GM18511 (cell line): ENCODE data around the gene P3H2.

Source experiments
- ATAC-seq: cut with Tn5 transposase; IDR thresholded peaks from one replicate; pipeline ENCODE4 v1.9.1; 2021; ENCODE audit warnings: mild to moderate bottlenecking, moderate library complexity; ENCODE audit not compliant: unreplicated experiment

The P3H2 gene

DNA sequence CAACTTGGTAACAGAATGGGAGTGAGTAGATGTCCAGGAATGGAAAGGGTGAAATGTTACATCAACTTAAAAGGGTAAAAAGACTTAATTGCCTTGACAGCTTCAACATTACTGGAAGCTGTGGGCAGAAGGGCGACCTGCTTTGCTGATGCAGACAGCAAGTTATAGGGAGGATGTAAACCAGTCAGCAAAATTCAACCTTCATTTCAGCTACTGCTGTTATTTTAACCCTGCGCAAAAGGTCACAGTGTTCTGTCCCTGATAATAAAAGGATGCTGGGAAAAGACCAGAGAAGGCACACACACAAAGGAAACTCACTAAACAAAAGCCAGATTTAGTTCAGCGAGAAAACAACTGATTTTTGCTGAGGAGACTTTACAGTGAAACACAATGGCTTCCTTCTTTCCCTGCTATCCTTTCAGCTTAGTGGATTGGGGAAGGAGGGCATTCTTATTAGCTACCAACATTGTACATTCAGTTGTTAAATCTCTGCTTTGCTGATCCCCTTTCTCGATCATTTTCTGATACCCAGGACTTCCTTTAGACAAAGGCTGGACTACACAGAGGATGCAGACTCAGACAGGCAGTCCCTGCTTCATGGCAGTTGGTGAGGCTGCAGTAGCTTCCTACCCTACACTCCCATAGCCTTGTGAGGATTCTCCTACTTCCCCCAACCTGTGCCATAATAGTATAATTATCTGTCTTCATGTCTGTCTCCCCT is 62.0 kb downstream of the P3H2 start:
- ATAC-seq, result no peak

- no peak for ATAC-seq
These were observed 64.0 kb downstream of the P3H2 start for GRCh38 chr3:190056742-190057141.

DNA sequence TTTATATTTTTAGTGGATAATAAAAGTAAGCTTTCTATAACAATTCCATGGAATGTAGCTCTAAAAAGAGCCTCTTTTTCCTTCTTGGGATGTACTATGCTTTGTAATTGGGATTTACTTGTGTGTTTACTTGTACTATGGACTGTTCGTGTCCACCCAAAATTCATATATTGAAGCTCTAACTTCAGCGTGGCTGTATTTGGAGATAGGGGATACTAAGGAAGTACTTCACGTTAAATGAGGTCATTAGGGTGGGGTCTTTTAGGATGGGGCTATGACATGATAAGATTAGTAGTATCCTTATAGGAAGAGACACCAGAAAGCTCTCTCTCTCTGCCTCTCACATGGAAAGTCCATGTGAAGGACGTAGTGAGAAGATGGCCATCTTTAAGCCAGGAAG is 64.9 kb downstream of the P3H2 start:
- ATAC-seq, result no peak

GRCh38 chr3:190053919-190054672 is 66.6 kb downstream of the P3H2 start:
- ATAC-seq, result no peak

DNA sequence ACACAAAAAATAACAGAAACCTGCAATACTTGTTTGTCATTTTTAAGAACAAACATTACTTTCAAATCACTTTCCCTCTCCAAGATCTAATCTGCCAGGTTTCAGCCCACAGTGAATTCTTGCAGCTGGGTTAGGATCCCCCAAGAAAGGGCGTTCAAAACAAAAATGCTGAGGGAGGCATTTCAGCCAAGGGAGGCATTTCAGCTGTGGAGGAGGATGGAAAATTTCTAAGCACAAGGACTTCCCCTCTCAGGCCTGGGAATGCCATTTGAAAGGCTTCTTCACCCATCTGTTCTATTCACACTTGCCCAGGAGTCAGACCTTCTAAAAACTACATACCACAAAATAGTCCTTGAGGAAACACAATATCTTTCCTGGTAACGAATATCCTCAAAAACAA is 69.1 kb downstream of the P3H2 start:
- ATAC-seq, result no peak

DNA sequence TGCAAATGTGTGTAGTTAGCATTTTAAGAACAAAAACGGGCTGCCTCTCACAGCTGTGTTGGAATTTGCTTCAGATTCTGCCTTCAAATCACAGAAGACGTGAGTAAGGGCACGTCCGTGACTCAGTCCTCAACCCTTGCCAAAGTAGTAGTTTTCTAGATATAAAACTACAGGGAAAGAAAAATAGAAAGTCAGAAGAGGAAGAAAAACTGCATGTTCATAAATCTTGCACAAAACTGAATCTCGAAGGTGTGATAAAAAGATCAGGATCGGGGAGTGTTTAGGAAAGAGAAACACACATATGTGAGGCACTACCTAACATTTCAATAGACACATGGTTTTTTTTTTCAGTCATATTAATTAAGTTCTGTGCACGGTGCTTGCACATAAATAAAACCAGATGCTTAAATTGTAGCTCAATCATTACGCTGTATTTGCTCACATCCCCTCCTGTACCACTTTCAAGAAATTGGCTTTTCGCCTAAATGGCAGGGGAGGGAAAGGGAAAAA is 71.7 kb downstream of the P3H2 start:
- ATAC-seq, result no peak

DNA sequence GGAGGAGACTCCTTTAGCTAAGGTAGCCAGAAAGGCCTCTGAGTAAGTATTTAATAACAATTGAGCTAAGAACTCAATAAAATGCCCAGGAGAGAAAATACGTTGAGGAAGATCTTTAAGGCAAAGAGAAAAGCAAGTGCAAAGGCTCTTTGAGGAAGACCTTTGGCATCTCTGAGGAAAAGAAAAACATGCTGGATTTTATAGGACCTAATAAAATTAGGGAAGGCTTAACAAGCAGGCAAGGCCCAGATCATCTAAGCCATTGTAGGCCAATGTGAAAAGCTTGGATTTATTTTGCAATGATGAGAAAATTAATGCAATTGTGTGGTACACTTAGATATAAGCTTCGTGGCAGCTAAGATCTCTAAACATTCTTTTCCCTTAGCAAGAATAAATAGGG is 75.7 kb downstream of the P3H2 start:
- ATAC-seq, result no peak

DNA sequence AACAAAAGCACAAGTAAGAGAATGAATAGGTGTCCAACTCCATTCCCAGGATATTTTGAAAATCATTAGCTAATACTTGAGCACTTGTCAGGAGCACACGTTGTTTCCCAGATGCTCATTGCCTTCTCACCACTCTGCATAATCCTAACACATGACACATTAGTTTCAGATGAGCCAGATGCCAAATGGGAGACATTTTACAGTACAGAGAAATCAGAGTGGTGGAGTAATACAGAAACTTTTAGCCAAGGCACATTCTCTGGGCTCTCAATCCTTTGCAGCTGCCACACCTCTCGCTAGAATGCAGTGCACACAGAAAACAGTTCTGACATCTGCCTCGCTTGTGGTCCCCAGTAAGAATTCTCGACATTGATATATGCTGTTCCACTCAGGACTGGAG is 76.6 kb downstream of the P3H2 start:
- ATAC-seq, result no peak

DNA sequence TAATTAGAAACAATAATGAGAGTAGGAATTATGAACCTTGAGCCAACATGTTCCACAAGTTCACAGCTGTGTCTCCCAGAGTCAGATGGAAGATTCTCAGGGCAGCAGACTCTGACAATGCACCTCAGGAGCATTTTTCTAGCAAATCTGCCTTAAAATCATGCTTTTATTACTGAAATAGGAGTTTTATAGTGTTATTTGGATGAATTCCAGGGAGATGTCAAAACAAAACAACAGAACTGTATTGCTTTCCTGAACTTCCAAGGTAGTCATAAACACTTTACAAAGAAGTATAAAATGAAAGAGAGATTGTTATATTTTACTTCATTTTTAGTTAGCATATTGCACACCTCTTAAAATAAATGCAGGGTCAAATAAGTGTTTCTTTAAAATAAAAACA is 77.0 kb downstream of the P3H2 start:
- ATAC-seq, result no peak

DNA sequence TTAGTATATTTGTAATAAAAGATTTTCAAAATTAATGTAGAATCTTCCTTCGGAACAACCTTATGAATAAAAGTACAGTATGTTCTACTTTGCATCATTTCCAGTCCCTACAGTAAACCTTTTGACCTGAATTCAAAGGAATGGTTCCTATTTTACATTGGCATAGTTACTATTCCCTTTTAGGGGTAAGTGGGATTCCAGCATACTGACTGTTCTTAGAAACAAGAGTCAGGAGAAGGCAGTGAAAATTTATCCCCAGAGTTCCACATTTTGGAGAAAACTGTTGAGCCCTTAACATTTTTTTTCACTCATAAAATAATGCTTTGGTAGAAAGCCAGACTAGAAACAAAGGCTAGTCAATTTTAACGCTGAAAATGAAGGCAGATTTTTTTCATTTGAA is 78.1 kb downstream of the P3H2 start:
- ATAC-seq, result no peak

DNA sequence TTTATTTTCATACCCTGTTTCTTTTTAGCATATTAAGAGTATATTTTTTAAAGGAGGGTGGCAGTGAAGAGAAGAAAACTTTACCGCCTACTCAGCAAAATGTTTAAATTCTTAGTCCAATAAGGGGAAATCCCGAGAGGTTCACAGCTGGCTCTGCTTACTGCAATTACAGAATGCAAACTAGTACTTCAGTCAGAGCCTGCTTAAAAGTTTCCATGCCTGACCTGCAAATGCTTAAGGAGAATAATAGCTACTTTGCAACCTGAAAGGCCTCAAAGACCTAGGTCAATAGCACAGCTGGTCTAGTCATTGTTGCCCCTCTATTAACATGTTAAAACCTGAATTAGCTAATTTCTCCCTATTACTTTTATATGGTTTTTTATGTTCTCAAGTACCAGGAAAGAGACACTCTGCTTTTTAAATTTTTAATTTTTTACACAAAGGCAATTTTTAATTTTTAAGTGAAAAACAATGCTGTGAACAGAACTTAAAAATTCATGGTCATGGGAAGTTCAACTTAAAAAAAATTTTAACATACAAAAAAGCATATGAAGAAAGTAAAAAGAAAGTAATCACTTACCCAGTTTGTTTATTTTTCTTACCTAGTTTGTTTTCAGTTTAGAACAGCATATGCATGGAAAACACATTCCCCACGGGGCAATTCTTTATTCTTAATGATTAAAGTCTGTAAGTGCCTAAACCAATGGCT is 79.2 kb downstream of the P3H2 start:
- ATAC-seq, result peak; percentile 59

DNA sequence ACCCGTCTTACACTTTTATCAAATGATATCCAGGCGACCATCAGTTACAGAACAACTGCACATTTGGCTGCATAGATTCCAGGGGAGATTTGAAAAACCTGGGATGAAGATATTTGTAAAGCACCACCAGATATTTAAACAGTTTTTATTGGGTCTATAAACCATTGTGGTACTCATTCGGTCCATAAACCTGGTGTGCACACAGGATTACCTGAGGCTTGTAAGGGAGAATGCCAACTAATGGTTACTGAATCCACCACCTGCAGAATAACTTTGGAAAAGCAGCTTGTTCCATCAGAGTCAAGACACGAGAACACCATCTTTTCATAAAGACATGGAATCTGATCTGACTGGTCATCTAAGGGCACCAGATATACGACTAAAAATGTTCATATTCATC is 80.6 kb downstream of the P3H2 start:
- ATAC-seq, result no peak

DNA sequence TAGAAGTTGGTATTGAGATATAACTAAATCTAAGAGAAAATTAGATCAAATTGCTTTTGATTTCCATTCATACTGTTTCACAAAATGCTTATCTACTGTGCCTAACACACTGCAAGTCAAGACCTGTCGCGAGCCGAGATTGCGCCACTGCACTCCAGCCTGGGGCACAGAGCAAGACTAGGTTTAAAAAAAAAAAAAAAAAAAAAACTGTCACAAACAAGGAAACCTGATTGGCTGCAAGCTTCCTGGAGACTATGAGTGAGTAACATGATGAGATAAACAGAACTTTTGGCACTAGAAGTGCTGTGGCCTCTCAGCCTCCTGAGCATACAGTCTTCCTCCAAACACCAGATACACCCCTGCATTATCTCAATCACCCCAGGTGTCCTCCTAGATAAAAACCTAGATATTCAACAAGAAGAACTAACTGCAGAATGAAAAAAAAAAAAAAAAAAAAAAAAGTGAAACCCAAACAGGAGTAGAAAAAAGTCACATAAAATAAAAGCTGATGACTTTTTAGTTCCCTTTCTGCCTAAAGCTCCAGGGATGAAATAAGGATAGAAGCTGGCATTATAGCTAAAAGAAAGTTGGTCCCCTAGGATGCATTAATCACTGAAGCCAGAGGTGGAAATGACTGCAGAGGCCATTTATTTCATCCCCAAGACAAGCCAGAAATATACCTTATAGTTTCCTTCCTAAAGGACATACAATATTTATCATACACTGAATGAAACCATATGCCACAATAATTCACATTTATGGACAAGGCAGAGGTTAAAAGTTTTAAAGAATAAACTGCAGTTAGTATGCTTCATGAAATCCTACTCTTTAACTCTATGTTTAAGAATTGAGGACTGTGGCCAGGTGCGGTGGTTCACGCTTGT is 82.4 kb downstream of the P3H2 start:
- no peak for ATAC-seq

DNA sequence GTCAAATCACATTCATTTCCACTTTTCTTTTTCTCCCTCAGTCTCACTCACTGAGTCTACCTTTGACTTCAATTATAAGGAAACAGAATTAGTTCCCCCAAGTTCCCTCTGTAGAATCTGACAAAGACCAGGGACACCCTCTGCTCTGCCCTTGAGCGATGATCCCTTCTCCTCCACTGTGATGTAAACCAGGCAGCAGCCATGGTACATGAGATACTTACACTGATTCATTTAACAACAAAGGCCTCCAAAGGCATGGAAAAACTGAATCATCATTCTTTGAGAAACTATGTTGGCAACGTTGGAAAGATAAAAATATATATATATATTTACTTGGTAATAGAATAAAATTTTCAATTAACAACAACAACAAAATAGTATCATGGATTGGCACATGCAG is 84.1 kb downstream of the P3H2 start:
- ATAC-seq, result no peak

GRCh38 chr3:190034446-190034845 is 86.3 kb downstream of the P3H2 start:
- ATAC-seq, result no peak

DNA sequence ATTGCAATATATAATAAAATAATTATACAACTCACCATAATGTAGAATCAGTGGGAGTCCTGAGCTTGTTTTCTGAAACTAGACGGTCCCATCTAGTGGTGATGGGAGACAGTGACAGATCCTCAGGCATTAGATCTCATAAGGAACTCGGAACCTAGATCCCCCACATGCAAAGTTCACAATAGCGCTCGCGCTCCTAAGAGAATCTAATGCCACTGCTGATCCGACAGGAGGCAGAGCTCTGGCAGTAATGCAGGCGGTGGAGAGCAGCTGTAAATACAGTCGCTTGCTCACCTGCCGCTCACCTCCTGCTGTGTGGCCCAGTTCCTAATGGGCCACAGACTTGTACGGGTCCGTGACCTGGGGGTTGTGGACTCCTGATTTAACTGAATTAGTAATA is 87.8 kb downstream of the P3H2 start:
- no peak for ATAC-seq

DNA sequence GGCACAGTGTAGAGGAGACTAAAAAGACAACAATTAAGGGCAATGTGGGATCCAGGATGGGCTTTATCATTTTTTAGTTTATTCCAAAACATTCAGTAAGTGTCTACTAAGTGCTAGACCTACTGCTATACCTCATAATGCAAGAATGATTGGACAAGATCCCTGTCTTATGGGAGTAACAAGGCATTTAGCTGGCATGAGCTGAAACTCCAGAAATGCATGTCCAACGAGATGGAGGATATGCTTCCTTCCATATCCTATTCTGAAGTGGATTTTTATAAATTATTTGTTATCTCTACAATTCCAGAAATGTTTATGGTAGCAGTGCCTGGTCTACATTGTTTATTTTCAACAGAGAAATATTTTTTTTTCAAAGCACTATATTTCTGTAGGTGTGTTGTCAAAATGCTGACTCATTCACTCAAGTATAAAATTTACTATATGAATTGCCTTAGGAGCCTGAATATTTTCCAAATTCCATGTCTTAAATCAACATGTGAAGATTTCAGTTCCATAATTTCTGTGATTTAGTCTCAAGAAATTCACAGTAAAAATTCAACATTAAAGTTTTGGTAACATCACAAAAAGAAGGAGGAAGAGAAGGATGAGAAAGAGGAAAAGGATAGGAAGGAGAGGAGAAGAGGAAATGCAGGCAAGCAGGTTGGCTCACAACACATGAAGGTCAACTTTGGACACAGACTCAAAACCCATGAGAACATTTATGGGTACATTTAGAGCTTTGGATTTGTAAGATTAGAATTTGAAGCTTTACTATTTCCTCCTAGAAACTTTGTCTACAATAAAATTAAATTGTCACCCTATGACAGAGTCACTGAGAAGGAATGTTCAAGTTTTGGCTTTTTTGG is 88.6 kb downstream of the P3H2 start:
- no peak for ATAC-seq

DNA sequence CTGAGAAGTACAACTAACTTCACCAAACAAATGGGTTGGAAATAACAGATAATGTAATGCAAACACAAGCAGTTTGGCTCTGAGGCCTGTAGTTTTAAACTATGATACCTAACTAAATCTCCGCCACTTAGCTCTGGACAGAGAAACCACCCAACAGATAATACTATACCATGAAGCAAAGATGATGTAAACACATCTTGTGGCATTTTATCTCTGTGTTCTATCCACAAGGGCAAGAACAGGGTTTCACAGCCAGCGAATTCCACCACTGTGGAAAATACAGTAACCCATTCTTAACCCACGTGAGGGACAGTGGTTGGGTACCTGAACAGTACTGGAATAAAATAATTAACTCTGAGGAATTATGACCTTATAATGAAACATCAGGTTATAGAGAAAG is 93.6 kb downstream of the P3H2 start:
- no peak for ATAC-seq

- ATAC-seq, result no peak
These were observed 94.5 kb downstream of the P3H2 start for GRCh38 chr3:190026154-190026553.

DNA sequence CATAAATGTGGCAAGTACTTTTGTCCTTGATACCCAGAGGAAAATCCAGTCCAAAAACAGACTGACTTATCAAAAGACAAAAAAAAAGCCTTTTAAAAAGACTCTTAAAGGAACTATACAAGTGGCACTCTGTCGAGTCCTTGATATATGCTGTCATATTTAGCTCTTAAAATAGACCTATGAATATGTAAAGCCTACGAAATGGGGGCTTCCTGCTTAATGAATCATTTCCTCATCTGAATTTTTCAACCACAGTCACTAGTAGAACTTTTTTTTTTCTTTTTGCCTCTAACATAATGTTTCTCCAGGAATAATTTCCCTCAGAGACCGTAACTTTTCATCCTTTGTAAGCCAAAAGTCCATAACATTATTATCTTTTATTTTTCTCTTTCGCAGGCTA is 95.8 kb downstream of the P3H2 start:
- peak; percentile 63 for ATAC-seq
